ENCODE data around the gene WNT7B. TPM values are rescaled to one million over a fixed set of nuclear protein-coding genes. Genes with fewer than 3 reads are reported as not detected.

WNT7B gene
- total and polyA plus RNA-seq, 2 of the 8 experiments (the other 6 are each of a cell fraction or from before 2014, with no cell fraction given), result 0.14 to 0.24 TPM

- TF ChIP-seq MAX (IDR thresholded peaks at IDR 0.05) (no peak), SRF (IDR thresholded peaks at IDR 0.05; ENCODE audit: low read depth, low read length) (no peak), CBX5 (IDR thresholded peaks at IDR 0.05; ENCODE audit: low read depth, low read length) (no peak), CHD2 (IDR thresholded peaks at IDR 0.05; ENCODE audit: low read length) (no peak), RFX5 (IDR thresholded peaks at IDR 0.05; ENCODE audit: borderline replicate concordance, low read depth, low read length) (no peak)
These were observed 6.8 kb upstream of the WNT7B start (continued) for GRCh38 chr22:45983797-45984196.
